ENCODE results near the gene GNAI2.

Gene GNAI2

DNA sequence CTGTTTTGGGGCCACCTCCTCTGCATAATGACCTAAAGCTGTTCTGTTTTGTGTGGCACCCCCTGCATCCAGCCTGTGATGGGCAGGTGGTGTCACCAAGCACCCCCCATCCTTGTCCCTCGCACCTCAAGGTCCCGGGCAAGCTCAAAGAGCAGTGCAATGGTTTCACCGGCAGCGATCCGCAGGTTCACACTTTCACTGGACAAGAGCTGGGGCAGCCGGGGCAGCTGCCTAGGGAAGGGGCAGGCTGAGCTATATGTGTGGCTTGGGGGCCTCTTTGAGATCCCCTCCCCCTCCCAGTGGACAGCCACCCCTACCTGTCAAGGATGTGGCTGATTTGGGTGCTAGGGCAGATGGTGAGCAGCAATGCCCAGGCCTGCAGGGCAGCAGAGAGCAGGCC is 53.1 kb downstream of the GNAI2 start:
- TF ChIP-seq POLR2A (IDR thresholded peaks at IDR 0.05; ENCODE audit: low read depth, low read length): no peak
- DNase-seq (ENCODE audit: insufficient read length, low spot score) (no peak), FAIRE-seq (no peak)

- TF ChIP-seq POLR2A (IDR thresholded peaks at IDR 0.05; ENCODE audit: low read depth, low read length): no peak
- FAIRE-seq (no peak), DNase-seq (ENCODE audit: insufficient read length, low spot score) (no peak)
These were observed 54.2 kb downstream of the GNAI2 start for GRCh38 chr3:50290161-50290641.

- FAIRE-seq: peak; percentile 78
- DNase-seq (ENCODE audit: insufficient read length, low spot score): peak; percentile 95
- TF ChIP-seq POLR2A (IDR thresholded peaks at IDR 0.05; ENCODE audit: low read depth, low read length): peak; percentile 64
These were observed 56.4 kb downstream of the GNAI2 start, which contains the start of gene IFRD2 for GRCh38 chr3:50292159-50293078. Gene IFRD2, minus strand, starts transcription at chr3:50292429. Its CDS starts 155 bp downstream, at chr3:50292274.

- no peak for TF ChIP-seq POLR2A (IDR thresholded peaks at IDR 0.05; ENCODE audit: low read depth, low read length)
- DNase-seq (ENCODE audit: insufficient read length, low spot score): no peak
- FAIRE-seq: no peak
These were observed 57.2 kb downstream of the GNAI2 start for GRCh38 chr3:50293079-50293801.

DNA sequence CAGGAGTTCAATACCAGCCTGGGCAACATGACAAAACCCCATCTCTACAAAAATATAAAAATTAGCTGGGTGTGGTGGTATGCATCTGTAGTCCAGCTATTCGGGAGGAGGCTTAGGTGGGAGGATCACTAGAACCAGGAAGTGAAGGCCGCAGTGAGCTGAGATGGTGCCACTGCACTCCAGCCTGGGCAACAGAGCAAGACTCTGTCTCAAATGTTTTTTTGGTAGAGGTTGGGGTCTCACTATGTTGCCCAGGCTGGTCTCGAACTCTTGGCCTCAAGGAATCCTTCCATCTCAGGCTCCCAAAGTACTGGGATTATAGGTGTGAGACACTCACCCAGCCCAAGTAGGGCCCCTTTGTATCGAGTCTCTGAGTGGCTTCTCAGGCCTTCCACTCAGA is 58.1 kb downstream of the GNAI2 start:
- FAIRE-seq (no peak), DNase-seq (ENCODE audit: insufficient read length, low spot score) (no peak)
- TF ChIP-seq POLR2A (IDR thresholded peaks at IDR 0.05; ENCODE audit: low read depth, low read length): no peak

GRCh38 chr3:50294492-50295403 is 58.7 kb downstream of the GNAI2 start:
- no peak for TF ChIP-seq POLR2A (IDR thresholded peaks at IDR 0.05; ENCODE audit: low read depth, low read length)
- DNase-seq (ENCODE audit: insufficient read length, low spot score) (no peak), FAIRE-seq (no peak)

DNA sequence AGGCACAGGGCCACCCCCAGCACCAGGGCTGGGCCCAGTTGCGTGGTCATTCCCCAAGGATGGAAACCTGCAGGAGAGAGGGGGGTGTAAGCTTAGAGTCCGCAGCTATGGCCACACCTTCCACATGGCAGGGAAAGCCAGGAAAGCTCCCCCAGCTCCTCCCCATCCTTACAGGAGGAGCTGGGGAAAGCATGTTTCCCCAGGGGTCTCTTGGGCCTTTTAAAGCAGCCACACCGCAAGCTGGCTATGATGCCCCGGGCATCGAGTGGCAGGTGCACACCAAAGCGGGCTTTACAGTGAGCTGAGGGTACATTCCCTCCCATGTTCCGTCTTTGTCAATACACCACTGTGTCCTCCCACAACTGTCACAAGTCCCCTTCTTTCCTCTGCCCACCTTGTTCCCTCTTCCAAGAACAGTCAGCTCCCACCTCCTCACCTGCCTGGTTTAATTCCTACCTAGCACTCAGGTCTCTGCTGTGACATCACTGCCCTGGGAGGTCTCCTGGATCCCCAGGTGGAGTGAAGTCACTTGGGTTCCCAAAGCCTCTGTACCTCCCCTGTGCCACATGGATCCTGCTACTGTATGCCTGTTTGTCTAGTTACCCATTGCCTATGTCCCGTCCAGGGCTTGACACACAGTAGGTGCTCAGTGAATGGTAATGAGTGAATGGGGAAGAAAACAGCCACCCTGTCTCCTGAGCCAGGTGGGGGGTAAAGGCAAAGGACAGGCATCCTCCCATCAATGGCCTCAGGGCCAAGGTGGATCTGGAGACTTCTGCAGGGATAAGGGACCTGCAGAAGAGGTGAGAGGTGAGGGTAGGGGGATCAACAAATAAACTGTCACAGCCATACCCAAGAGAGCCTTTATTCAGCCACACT is 59.8 kb downstream of the GNAI2 start:
- DNase-seq (ENCODE audit: insufficient read length, low spot score): no peak
- no peak for FAIRE-seq
- no peak for TF ChIP-seq POLR2A (IDR thresholded peaks at IDR 0.05; ENCODE audit: low read depth, low read length)

- FAIRE-seq (no peak), DNase-seq (ENCODE audit: insufficient read length, low spot score) (no peak)
- TF ChIP-seq POLR2A (IDR thresholded peaks at IDR 0.05; ENCODE audit: low read depth, low read length): no peak
These were observed 60.8 kb downstream of the GNAI2 start for GRCh38 chr3:50296721-50297383.

- FAIRE-seq (no peak), DNase-seq (ENCODE audit: insufficient read length, low spot score) (no peak)
- TF ChIP-seq POLR2A (IDR thresholded peaks at IDR 0.05; ENCODE audit: low read depth, low read length): no peak
These were observed 61.4 kb downstream of the GNAI2 start for GRCh38 chr3:50297384-50297775.

DNA sequence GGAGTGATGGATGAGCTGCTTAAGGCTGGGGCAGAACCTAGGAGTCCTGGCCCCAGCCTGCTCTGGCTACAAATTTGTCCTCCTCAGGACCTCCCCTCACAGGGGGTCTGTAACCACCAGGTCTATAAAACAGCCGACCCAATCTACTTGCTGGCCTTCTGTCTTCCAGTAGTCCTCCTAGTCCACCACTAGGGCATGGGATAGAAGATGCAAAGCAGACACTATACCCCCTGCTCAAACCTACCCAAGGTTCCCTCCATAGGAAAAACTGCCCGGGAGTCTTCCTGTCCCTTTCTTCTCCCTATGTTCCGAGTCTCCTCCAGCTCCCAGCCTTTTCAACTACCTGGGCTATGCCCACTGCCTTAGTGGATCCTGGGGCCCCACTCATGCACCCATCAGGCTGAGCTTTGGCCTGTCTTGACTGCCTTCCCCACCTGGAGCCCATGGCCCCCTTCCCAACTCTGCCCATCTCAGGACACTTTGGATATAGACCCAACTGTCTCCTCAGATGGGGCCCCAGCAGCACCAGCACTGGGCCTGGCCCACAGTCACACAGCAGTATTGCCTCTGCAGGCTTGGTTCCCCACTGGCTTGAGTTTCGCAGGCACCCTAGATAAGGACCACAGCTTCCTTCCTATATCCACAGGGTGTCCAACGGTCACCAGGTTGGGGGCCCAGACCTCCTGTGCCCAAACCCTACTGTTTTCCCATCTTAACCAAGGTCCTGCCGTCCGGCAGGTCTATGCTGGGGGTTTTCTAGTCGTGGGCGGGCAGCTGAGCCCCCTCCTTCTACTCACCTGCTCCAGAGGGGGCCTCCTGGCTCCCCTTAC is 62.1 kb downstream of the GNAI2 start:
- no peak for TF ChIP-seq POLR2A (IDR thresholded peaks at IDR 0.05; ENCODE audit: low read depth, low read length)
- DNase-seq (ENCODE audit: insufficient read length, low spot score): no peak
- no peak for FAIRE-seq

DNA sequence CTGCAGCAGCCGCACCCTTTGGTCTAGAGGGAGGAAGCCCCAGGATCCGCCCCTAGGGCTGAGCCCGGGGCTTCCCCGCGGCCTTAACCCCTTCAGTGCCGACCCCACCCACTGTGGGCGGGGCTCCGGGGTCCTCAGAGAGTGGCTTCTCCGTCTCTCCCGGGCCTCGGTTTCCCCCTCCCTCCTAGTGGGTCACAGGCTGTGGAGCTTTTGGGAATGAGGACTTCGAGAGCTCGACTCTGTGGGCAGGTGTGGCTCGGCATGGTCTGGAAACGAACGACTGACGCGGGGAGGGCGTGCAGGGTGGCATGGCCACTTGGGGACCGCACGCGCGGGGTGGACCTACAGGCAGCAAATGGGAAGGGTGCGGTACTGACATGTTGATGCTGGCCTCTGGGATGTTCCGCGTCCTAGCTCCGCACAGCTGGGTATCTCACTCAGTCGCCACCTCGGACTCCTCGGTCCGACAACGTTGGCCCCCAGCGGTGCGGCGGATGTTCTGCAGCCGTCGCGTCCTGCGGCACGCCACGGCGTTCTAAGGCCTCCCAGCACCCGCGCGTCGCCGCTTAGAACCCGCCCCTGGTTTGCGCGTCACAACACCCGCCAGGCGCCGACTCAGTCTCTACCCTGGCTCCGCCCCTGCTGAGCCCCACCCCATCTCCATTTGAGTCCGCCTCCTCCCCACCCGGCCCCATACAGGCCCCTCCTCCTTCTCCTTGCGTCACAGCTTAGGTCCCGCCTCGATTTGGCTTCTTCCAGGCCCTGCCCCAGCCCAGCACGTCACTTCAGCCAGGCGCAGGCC is 63.0 kb downstream of the GNAI2 start, which contains the start of the genes HYAL3 and NAA80:
TSS of gene HYAL3 (minus strand) at position 570 of the 802 bp plus-strand sequence. CDS start 3,803 bp downstream, outside the sequence.
TSS of gene NAA80 (minus strand) at position 570 of the 802 bp plus-strand sequence. CDS start 1,942 bp downstream, outside the sequence.
- TF ChIP-seq POLR2A (IDR thresholded peaks at IDR 0.05; ENCODE audit: low read depth, low read length): peak; percentile 95
- FAIRE-seq: peak; percentile 67
- peak; percentile 93 for DNase-seq (ENCODE audit: insufficient read length, low spot score)

Measured in H54 (cell line).